Right ventricle myocardium inferior (tissue), 1 donor: ENCODE data around the gene TMEM60. TPM values are rescaled to one million over a fixed set of nuclear protein-coding genes. Genes with fewer than 3 reads are reported as not detected.
"Not testable (repeated sequence)": the region's sequence is repeated elsewhere in the genome, so short reads cannot be mapped to it uniquely, and the experiment has no call there.

Experiments used
- ATAC-seq: fragments of 200-7000 bp; cut with Tn5 transposase; one replicate; pipeline ENCODE4 v1.9.1; 2020; ENCODE audit warnings: mild to moderate bottlenecking, moderate library complexity
- DNase-seq: peaks from one replicate; pipeline ENCODE4 v3.0.0; 2021; ENCODE audit errors: missing footprints
- intact Hi-C: fragments of 100-400 bp; cut with DNase I; formaldehyde crosslinking; loops from one replicate; pipeline ENCODE4 v1.11.0; 2022
- long read RNA-seq: library from polyadenylated mRNA; unstranded; transcript quantifications from one replicate; pipeline ENCODE4 v2.0.0, GENCODE V29; 2021
- total RNA-seq: library from RNA; stranded (reverse); fragmentation: NEBNext Ultra II Directional; extraction: Animal tissue kit (Norgen Biotek cat#: 25700); gene quantifications from one replicate; pipeline ENCODE4 v1.2.1, GENCODE V29; 2021
- donor health status: DM: no; HTN: yes; CAD: no; lungs with severe emphysema.

The TMEM60 gene, protein sequence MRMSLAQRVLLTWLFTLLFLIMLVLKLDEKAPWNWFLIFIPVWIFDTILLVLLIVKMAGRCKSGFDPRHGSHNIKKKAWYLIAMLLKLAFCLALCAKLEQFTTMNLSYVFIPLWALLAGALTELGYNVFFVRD
- 8.0 TPM for total RNA-seq
- long read RNA-seq, partial matches to known transcripts: 0 of 4 reads
- long read RNA-seq, other reads (novel, unspliced or antisense): 1 of 4 reads

DNA sequence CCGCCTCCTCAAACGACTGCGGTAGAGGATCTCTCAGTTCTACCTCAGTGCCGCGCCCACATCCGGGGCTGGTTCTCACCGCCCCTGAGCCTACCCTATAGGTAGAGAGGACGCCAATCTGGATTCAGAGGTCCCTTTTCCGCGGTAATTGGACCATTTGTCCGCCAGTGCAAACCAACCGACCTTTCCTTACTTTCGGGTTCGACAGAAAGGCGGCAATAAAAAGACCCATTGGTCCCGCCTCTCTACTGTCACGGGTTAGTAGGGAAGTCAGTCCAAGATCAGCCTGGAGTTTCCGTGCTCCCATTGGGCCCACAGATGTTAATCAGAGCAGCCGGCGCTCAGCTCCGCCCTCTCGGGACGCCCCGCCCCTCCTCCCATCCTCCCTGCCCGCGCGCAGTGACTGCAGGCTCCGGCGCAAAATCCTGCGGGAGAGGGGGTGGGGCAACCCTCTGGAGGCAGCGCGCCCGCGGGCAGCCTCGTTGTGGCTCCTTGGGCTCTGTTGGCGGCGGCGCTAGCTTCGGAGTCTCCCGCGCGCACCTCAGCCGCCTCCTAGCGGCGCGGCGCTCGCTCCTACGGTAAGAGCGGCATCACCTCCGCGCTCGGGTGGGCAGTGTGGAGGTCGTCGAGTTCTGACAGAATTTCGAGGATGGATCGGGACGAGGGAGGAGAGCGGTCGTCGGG is at the start of gene TMEM60, which contains the start of gene PHTF2:
TSS of gene TMEM60 (minus strand) at position 41 of the 684 bp plus-strand sequence. CDS start 4,061 bp downstream, outside the sequence.
TSS of gene PHTF2 (plus strand) at position 380 of the 684 bp plus-strand sequence.
- intact Hi-C loops: loop anchor here (2.0 to 10.0 kb wide), 3 partner anchors 39 to 262 kb away; partner anchors contain the start of gene PTPN12
- peak; percentile 99 for ATAC-seq
- peak; percentile 98 for DNase-seq

DNA sequence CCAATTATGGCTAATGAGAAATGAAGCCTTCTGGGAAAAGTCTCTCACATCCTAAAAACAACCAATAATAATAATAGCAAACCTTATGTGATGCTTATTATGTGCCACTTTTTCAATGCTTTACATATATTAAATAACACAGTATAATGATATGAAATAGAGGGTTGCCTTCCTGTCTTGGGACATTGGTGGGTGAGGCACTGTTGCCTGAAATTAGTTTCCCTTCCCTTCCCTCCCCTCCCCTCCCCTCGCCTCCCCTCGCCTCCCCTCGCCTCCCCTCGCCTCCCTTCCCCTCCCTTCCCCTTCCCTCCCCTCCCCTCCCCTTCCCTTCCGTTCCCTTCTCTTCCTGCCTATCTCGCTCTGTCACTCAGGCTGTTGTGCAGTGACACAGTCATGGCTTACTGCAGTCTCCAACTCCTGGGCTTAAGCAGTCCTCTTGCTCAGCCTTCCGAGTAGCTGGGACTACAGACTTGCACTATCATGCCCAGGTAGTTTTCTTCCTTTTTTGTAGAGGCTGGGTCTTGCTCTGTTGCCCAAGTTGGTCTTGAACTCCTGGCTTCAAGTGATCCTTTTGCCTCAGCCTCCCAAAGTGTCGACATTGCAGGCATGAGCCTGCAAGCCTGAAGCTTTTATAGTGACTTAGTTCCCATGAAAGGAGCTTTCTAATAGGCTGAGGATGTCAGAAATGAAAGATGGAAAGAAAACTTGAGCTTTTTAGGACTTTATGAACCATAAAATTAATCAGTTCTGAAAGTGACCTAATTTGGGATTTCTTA is 48.3 kb upstream of the TMEM60 start:
- ATAC-seq (no peak), DNase-seq (no peak)
- intact Hi-C loops: no loop called here

DNA sequence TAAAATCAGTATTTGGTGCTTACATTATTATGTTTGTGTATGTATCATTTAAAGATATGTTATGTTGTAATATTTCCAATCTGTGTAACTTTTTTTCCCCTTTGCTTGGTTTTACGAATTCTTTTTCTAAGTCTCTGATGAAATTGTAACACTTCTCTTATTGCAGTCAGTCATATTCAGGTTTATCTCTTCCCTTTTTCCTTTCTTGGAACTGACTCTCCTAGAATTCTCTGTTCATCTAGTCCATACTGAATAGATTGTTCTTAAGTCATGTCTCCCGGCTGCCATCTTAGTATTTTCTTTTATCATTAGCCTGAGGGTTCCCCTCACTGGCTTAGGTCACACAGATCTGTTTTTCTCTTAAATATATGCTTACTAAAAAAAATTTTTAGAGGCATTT is 45.0 kb upstream of the TMEM60 start:
- intact Hi-C loops: no loop called here
- no peak for DNase-seq
- ATAC-seq: no peak

DNA sequence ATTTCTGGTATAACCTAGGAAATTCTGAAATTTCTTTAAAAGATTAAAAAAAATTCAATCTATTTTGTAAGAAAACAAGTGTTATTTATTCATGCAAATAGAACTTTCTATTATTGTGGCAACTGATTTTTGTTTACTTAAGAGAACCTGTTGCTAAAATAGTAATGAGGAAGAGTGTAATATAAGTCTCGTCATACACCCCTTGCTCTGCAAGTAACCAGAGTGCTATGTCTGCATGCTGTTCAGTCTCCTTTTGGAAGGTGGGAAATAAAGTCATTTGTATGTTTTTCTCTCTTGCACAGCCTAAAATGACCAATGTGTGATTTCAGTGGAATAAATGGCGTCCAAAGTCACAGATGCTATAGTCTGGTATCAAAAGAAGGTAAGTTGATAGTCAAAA is 41.7 kb upstream of the TMEM60 start:
- DNase-seq (no peak), ATAC-seq (no peak)
- intact Hi-C loops: loop anchor here (5.0 kb wide), 1 partner anchor 43 kb away; the partner anchor contains the start of genes PHTF2 and TMEM60

DNA sequence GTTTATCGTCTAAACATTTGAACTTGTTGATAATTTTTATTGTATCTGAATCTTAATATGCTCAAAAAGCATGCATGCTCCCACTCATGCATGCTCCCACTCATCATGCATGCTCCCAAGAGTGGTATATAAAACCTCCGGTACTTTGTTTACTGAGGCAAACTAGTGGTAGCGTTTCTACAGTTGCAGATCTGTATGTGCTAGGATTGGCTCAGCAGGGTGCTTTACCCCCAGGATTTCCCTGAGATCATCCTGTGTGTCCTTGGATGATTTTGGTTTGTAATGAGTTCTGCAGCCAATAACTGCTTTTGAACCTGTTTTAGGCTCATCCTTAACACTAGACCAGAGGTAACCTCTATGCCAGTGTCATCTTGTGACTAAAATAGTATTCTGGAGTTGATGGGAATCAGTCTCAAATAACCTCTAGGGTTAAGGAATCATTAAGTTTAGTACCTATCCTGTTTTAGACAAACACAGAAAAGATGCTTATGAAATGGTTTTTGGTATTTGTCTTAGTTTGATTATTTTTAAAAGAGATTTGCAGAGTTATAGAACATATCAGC is 40.8 kb upstream of the TMEM60 start:
- intact Hi-C loops: loop anchor here (5.0 kb wide), 1 partner anchor 42 kb away; the partner anchor contains the start of genes PHTF2 and TMEM60
- DNase-seq (no peak), ATAC-seq (no peak)

DNA sequence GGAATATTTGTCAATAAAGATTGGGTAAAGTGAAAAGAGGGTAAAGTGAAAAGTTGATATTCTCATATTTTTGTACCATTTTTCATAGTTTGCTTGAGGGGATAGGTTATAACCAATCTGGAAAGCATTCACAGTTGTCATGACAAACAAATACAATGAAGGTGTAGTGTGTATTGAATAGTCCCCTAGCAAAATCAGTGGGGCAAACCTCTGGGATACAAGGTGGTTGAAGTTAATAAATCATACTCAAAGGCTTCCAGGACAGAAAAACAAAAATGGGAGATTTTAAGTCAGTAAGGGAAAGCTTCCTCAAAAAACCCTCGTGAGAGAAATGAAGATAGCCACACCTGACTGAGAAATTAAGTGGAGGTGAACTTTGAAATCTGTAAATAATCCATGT is 39.7 kb upstream of the TMEM60 start:
- intact Hi-C loops: loop anchor here (5.0 kb wide), 1 partner anchor 41 kb away; the partner anchor contains the start of genes PHTF2 and TMEM60
- ATAC-seq (no peak), DNase-seq (no peak)

DNA sequence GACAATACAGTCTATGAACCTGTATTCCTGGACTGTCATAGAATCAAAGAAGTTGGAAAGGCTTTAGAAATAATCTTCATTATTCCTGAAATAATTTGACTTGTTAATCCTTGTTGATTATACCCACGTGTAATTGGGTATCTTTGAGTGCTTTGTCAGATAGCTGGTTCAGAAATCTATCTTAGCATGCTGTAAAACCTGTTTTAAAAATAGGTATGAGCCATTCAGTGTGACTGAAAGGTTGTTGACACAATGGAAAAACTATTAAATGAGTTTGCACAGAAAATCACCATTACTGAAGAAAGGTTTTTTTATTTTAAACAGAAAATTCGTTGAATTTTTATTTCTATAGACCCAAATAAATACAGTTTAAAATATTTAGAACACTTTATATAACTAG is 39.0 kb upstream of the TMEM60 start:
- ATAC-seq: no peak

DNA sequence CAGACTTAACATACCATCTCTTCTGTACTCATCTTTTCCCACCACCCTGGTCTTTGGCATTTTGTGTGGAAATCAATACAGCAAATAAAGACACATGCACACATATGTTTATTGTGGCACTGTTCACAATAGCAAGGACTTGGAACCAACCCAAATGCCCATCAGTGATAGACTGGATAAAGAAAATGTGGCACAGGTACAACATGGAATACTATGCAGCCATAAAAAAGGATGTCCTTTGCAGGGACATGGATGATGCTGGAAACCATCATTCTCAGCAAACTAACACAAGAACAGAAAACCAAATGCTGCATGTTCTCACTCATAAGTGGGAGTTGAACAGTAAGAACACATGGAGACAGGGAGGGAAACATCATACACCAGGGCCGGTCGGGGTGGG is 38.2 kb upstream of the TMEM60 start:
- not testable (repeated sequence) for DNase-seq, ATAC-seq
- intact Hi-C loops: loop anchor here (5.0 kb wide), 1 partner anchor 39 kb away; the partner anchor contains the start of genes PHTF2 and TMEM60

More for the DNA sequence above, 39.0 kb upstream of the TMEM60 start:
- DNase-seq: no peak
- intact Hi-C loops: loop anchor here (5.0 kb wide), 1 partner anchor 40 kb away; the partner anchor contains the start of genes PHTF2 and TMEM60

DNA sequence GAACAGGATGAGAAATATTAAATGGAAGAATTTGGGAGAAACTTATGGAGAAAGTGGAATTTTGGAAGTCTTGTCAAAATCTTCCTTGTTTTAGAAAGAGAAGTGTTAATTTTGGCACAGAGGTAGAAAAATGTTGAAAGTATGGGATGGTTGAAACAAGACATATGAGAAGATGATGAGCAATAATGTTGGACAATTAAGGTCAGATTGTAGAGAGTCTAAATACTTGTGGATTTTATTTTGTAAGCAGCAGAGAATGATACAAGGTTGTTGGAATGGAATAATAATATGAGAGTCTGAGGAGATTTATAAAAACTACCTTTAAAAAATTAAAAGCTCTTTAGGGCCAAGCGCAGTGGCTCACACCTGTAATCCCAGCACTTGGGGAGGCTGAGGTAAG is 34.9 kb upstream of the TMEM60 start:
- intact Hi-C loops: no loop called here
- no peak for DNase-seq
- ATAC-seq: no peak

DNA sequence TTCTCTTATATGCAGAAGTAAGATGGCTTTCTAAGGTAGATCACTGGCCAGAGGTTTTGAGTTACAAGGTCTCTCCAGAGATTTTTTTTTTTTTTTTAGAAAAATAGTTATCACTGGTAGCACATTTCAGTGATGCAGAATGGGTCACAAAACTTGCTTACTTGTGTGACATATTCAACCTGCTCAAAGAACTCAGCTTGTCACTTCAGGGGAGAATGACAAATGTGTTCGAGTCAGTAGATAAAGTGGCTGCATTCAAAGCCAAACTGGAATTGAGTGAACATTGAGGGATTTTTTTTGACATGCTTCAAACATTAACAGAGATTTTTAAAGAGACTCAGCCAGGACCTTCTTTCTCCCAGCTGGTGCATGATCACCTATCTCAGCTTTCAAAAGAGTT is 33.7 kb upstream of the TMEM60 start:
- DNase-seq (no peak), ATAC-seq (no peak)
- intact Hi-C loops: no loop called here

DNA sequence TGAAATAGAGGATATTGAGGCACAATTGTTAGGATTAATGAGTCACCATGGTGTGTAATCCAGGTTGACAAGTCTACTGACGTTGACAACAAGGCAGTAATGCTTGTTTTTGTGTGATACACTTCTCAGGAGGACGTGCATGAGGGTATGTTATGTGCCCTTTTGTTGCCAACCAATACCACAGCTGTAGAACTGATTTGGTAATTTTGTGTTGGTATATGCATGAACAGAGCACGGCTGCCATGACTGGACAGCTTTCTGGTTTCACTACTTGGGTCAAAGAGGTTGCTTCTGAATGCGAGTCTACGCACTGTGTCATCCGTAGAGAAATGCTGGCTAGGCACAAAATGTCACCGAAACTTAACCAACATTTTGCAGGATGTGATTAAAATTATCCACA is 33.2 kb upstream of the TMEM60 start:
- no peak for ATAC-seq
- DNase-seq: no peak
- intact Hi-C loops: no loop called here

DNA sequence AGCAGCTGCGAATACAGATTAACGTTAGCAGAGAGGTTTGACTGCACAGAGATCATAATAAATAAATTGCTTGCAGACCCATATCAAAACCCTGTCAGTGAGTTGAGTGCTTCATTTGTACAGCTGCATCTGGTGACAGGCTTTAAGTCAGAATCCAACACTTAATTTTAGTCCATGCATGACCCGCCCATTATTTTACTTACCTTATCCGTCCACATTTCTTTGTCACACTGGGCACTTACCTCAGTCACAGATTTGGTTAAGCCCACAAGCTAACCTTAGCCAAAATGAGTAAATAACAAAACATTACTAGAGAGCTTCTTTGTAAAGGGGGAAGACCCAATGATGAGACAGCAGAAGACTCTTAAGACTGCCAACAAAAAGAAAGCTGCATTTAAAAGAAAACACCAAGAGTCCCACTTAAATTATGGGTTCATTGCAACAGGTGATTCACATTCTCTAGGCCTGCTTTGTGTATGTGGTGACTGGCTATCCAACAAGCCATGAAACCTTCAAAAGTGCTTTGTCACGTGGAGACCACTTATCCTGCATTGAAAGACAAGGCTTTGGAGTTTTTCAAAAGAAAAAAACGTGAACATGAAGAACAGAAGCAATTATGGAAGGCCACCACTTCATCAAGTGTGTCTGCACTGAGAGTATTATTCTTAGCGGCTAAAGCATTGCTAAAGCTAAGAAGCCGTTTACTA is 32.6 kb upstream of the TMEM60 start:
- no peak for ATAC-seq
- intact Hi-C loops: no loop called here
- no peak for DNase-seq

DNA sequence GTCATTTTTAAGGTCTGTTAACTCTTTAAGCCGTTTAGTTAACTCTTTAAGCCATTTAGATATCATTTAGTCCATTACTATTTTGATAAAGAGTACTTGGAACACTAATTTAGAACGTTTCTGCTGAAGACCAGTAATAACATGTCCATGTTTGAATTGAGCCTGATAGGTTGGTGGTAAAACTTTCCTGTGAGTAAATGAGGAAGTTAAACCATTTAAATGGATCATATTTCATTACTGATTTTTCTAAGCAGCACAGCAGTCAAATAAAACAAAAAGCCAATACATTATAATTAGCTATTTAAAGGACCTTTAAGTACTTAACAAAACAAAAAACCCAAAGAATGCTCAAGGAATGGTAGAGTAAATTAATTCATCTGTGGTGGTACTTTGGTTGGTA is 29.8 kb upstream of the TMEM60 start:
- ATAC-seq (no peak), DNase-seq (no peak)
- intact Hi-C loops: no loop called here

DNA sequence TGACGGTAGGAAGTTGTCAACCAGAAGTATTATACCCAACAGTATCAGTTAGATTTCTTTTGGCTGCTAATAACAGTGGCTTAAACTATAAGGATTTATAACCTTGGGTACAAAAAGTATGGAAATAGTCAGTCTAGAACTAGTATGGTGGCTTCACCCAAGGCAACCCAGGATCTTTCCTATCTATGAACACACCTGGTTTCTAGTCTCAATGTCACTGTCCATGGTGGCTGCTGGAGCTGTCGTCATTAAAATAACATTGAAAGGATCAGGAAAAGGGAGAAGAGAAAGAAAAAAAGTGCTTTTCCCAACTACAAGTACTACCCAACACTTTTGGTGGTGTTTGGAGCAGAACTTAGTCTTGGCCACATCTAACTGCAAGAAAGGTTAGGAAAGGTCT is 28.1 kb upstream of the TMEM60 start:
- intact Hi-C loops: no loop called here
- DNase-seq (no peak), ATAC-seq (no peak)

DNA sequence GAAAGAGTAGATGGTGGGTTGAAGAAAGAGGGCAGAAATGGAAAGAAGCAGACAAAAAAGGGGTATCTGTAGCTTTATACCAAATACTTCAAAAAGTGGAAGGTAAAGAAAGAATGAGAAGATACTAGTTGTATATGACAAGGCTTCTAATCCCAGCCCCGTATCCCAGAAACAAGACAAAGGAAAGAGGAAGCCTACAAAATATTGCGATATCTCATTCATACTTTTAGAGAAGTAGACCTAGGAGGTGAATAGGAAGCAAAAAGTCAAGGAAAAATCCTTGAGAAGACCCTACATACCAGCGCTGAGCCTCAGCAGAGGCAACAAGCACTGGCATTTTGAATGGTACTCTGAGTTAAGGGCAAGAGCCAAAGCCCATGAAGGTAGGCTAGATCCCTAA is 26.9 kb upstream of the TMEM60 start:
- ATAC-seq (no peak), DNase-seq (no peak)
- intact Hi-C loops: no loop called here

DNA sequence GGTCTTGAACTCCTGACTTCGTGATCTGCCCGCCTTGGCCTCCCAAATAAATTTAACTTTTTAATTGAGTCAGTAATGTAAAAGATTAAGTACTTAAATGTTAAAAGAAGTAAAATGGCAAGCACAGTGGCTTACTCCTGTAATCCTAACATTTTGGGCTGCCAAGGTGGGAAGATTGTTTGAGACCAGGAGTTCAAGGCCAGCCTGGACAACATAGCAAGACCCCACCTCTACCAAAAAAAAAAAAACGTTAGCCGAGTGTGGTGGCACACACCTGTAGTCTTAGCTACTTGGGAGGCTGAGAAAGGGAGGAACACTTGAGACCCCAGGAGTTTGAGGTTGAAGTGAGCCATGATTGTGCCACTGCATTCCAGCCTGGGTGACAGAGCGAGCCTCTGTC is 26.4 kb upstream of the TMEM60 start:
- DNase-seq (no peak), ATAC-seq (no peak)
- intact Hi-C loops: no loop called here

DNA sequence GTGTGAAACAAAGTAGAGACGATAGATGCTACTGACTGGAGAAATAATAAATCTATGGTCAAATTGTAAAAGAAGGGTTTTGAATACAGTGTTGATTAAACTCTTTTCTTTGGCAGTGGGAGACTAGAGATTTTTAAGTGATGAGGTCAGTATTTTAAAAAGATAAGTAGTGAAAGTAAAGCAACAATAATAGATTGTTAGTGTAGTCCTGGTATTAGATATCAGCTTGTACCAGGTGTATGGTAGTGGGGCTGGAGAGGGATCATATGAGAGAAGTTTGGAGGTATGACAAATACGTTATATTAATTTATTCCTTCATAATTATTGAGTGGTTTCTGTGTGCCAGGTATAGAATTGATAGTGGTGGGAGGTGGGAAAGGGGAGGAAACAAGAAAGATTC is 25.6 kb upstream of the TMEM60 start:
- DNase-seq: no peak
- no peak for ATAC-seq
- intact Hi-C loops: no loop called here

DNA sequence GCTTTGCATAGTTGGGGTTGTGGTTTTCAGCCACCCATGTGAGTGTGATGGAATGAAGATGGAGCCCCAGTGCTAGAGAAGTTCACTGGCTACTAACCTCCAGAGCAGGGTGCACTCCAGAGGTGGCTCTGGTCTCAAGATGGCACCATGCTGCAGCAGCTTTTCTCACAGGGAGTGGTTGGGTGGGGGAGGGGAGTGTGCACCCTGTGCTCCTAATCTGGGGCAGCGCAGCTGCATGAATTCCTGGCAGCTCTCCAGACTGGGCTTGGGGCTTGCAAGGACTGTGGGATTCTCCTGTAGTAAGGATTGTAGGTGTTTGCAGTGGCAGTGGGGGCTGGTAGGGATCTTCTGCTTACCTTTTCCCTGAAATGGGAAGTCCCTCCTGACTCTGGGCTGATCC is 24.0 kb upstream of the TMEM60 start:
- intact Hi-C loops: no loop called here
- DNase-seq (no peak), ATAC-seq (no peak)

DNA sequence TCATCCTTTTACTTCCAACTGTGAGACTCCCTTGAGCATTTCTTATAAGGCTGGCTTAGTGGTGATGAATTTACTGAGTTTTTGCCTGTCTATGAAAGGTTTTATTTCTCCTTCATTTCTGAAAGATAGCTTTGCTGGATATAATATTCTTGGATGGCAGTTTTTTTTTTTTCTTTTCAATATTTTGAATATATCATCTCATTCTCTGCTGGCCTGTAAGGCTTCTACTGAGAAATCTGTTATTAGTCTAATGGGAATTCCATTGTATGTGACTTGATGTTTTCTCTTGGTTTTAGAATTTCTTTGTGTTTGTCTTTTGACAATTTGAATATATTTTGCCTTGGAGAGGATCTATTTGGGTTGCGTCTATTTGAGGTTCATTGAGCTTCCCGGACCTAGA is 22.7 kb upstream of the TMEM60 start:
- intact Hi-C loops: no loop called here
- DNase-seq (no peak), ATAC-seq (no peak)
